HUES48 (cell line): ENCODE results near the gene SLC2A9.

ENCODE experiments used
- H3K27ac ChIP-seq: one replicate; pipeline ENCODE4 v1.7.0; 2013; ENCODE audit warnings: low read depth, low read length, inconsistent platforms
- H3K27me3 ChIP-seq: 2 replicates; pipeline ENCODE4 v1.6.1; 2013; ENCODE audit warnings: mild to moderate bottlenecking, low read length; ENCODE audit not compliant: control insufficient read depth, insufficient read depth
- H3K36me3 ChIP-seq: 2 replicates; pipeline ENCODE4 v1.6.1; 2013; ENCODE audit warnings: low read length; ENCODE audit not compliant: control insufficient read depth, insufficient read depth
- H3K4me1 ChIP-seq: 2 replicates; pipeline ENCODE4 v1.6.1; 2013; ENCODE audit warnings: mild to moderate bottlenecking, low read length; ENCODE audit not compliant: control insufficient read depth, insufficient read depth
- H3K4me3 ChIP-seq: 2 replicates; pipeline ENCODE4 v1.5.1; 2013; ENCODE audit warnings: mild to moderate bottlenecking, low read depth, low read length
- H3K9ac ChIP-seq: 2 replicates; pipeline ENCODE4 v1.6.1; 2013; ENCODE audit warnings: mild to moderate bottlenecking, low read depth, low read length, moderate library complexity
- H3K9me3 ChIP-seq: 2 replicates; pipeline ENCODE4 v1.6.1; 2013; ENCODE audit warnings: low read length; ENCODE audit not compliant: control insufficient read depth, insufficient read depth

SLC2A9 gene

DNA sequence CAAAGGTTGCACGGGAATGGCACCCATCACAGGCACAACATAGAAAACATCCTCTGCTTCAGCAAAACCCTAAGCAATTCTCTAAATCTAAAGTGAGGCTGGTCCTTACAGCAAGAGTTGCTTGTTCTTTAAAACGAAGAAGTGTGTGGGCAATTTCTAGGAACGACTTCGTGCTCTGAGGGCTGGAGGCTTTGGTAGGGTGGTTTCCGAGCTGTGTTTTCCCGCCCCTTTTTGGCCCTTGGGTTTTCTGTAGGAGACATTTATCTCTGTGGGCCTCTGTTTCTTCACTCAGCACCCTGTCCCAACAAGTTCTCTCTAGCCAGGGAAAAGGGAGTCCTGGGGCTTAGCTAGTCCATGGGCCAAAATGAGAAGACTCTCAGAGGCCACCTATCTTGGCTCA, 84.2 kb downstream of the SLC2A9 start:
- peaks cover 15% of the 10 kb centered on the region for H3K4me1 ChIP-seq
- peaks cover 3% of the 10 kb centered on the region; the same call in 1 of the 2 replicates for H3K27me3 ChIP-seq
- H3K4me3 ChIP-seq, result no peak overlapping the region
- no peaks in the 10 kb centered on the region for H3K36me3 ChIP-seq
- no peaks in the 10 kb centered on the region for H3K9me3 ChIP-seq
- H3K9ac ChIP-seq, result no peak overlapping the region
- H3K27ac ChIP-seq, result no peak overlapping the region

DNA sequence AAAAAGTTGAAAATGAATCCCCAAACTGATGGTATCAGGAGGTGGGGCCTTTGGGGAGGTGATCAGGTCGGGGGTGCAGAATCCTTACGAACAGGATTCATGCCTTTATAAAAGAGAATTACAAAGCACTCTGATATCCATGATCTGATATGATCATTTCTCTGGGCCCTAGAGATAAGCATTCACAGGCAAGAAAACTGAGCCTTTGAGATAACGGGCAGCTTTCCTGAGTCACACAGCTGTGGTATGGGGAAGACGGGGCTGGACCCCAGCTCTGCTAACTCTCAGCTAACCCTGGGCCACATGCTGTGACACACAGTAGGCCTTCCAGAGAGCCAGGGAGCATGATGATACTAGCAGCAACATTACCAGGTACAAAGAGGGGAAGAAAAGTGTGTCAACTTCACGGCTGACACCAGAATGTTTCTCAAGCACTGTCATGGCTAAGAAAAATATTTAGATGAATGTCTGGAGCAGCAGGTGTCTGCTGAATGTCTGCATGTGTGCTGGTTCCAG, 85.1 kb downstream of the SLC2A9 start:
- peaks cover 15% of the 10 kb centered on the region for H3K4me1 ChIP-seq
- H3K4me3 ChIP-seq, result no peak overlapping the region
- H3K36me3 ChIP-seq, result no peaks in the 10 kb centered on the region
- H3K27me3 ChIP-seq, result peaks cover 3% of the 10 kb centered on the region; the same call in 1 of the 2 replicates
- no peaks in the 10 kb centered on the region for H3K9me3 ChIP-seq
- H3K27ac ChIP-seq, result no peak overlapping the region
- no peak overlapping the region for H3K9ac ChIP-seq

DNA sequence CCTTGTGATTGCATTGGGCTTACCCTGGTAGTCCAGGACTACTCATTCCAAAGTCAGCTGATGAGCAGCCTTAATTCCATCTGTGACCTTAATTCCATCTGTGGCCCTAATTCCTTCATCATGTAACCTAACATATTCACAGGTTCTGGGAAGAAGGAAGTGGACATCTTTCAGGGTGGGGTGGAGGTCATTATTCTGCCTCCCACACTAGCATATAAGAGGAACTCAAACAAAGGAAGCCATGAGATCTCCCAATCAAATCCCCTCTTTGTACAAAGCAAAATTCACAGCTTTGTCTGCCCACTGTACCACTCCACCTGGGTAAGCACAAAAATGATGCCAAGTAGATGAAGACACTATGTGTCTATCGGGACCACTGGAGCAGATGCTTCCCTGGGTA, 87.3 kb downstream of the SLC2A9 start:
- no peak overlapping the region for H3K27ac ChIP-seq
- no peaks in the 10 kb centered on the region for H3K9me3 ChIP-seq
- peaks cover 6% of the 10 kb centered on the region for H3K4me1 ChIP-seq
- H3K9ac ChIP-seq, result no peak overlapping the region
- no peaks in the 10 kb centered on the region for H3K36me3 ChIP-seq
- peaks cover 3% of the 10 kb centered on the region; the same call in 1 of the 2 replicates for H3K27me3 ChIP-seq
- no peak overlapping the region for H3K4me3 ChIP-seq

DNA sequence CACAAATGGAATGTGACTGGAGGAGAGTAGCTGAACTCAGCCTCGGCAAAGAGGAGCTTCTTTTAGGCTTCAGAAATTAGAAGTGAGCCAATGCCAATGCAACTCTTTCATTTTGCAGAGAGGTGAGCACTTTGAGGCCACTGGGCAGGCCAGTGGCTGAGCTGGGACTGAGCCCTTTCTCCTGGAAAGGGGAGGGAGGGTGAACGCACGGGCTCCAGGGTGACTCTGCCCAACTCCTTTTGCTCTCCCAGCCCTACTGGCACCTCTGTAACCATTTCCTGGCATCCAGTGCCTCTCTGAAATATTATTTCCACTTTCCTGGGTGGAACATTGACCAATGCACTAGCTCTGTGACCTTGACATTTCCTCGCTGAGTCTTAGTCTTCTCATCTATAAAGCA, 88.1 kb downstream of the SLC2A9 start:
- H3K4me1 ChIP-seq, result no peaks in the 10 kb centered on the region
- no peak overlapping the region for H3K27ac ChIP-seq
- peaks cover 3% of the 10 kb centered on the region; the same call in 1 of the 2 replicates for H3K27me3 ChIP-seq
- no peaks in the 10 kb centered on the region for H3K9me3 ChIP-seq
- no peaks in the 10 kb centered on the region for H3K36me3 ChIP-seq
- H3K4me3 ChIP-seq, result no peak overlapping the region
- no peak overlapping the region for H3K9ac ChIP-seq

DNA sequence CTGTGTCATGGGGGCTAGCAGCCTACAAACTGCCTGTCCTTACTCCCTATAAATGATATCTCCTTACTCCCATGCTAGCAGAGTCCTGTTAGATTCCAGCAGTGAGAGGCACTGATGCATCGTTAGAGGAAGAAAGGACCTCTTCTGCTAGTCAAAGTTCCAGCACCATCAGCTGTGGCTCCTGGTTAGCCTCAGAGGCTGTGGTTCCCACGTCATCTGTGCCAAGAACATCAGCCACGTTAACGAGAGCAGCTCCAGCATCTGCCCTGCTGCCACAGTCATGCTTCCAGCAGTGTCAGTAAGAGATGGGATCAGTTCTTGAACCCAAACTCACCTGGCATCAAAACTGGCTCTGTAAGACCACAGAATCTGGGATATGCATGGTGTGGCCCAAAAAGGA, 88.5 kb downstream of the SLC2A9 start:
- H3K27ac ChIP-seq, result no peak overlapping the region
- H3K4me3 ChIP-seq, result no peak overlapping the region
- no peaks in the 10 kb centered on the region for H3K4me1 ChIP-seq
- H3K36me3 ChIP-seq, result no peaks in the 10 kb centered on the region
- H3K9ac ChIP-seq, result no peak overlapping the region
- H3K27me3 ChIP-seq, result peaks cover 3% of the 10 kb centered on the region; the same call in 1 of the 2 replicates
- H3K9me3 ChIP-seq, result no peaks in the 10 kb centered on the region

DNA sequence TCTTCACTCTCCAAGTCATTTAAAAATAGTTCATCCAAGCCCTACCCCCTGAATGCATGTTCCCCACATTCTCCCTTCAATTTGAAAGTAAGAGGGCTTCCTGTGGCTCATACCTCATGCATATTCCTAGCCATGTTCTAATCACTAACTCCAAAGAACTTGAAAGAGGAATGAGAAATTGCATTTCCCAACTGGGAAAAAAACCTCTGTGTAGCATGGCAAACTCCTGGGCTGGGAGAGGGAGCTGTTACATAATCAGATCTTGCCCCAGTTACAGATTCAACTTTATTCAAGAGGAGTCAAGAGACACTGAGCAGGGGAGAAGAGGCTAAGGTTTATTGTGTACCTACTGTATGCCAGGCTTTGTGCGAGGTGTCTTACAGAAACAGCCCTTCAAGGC, 90.2 kb downstream of the SLC2A9 start:
- Histone ChIP-seq H3K9me3 (no peaks in the 10 kb centered on the region), H3K27ac (no peak overlapping the region), H3K4me1 (no peaks in the 10 kb centered on the region), H3K4me3 (no peak overlapping the region), H3K36me3 (no peaks in the 10 kb centered on the region), H3K27me3 (no peaks in the 10 kb centered on the region), H3K9ac (no peak overlapping the region)

DNA sequence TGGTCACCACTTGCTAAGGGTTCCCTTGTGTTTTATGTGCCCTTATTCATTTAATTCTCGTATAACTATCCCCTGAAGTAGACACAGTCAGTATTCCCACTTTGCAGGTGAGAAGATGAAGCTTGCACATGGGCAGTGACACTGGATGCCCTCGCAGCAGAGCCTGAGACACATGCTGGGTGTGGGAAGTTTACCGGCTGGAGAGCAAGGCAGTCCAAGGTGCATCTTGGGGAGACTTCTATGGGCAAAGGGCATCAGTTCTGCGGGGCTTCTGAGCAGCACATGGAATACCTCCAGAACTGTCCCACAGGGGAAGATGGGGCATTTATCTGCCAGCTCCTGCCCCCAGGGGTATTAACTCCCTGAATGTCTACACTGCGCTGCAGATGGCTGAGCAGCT, 92.2 kb downstream of the SLC2A9 start:
- Histone ChIP-seq H3K9ac (no peak overlapping the region), H3K27ac (no peak overlapping the region), H3K4me1 (no peaks in the 10 kb centered on the region), H3K27me3 (no peaks in the 10 kb centered on the region), H3K4me3 (no peak overlapping the region), H3K36me3 (no peaks in the 10 kb centered on the region), H3K9me3 (no peaks in the 10 kb centered on the region)

DNA sequence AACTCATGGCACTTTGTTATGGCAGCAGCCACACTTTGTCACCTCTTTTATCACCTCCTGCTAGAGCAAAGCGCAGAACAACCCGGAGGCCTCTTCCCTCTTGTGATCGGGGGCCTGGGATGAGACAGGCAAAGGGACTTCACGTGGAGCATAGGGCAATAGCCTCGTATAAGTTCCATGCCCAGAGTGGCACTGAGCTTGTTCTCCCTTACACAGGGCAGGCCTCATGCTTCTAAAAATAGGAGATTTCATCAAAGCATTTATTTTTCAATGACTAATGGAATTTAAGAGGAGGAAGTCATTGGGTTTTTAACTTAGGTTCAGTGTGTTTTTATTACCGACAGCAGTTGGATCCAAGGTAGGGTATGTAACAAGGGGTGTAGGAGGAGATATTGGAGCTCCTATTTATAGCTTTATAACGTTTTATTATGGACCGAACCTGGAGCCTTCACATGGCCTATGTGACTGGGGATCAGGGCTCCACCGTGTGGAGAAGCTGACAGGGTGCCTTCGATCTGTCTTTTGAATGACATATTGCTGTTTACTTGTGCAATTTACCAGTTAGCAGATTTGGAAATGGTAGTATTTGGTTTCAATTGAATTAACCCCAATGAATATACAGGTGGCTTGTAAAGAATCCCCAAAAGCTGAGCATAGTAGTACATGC, 93.8 kb downstream of the SLC2A9 start:
- Histone ChIP-seq H3K36me3 (no peaks in the 10 kb centered on the region), H3K4me3 (no peak overlapping the region), H3K27ac (no peak overlapping the region), H3K9me3 (no peaks in the 10 kb centered on the region), H3K27me3 (no peaks in the 10 kb centered on the region), H3K4me1 (no peaks in the 10 kb centered on the region), H3K9ac (no peak overlapping the region)

DNA sequence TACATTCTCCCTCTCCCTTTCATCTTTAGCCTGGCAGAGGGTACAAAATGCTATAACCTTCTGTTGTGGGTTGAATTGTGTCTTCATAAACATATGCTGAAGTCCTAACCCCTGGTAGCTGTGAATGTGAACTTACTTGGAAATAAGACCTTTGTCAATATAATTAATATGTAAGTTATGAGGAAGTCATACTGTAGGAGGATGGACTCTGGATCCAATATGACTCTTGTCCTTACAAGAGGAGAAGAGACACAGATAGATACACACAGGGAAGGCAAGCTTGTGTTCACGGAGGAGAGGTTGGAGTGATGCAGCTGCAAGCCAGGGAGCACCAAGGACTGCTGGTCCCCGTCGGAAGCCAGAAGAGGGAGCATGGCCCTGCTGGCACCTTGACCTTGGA, 94.7 kb downstream of the SLC2A9 start:
- Histone ChIP-seq H3K4me3 (no peak overlapping the region), H3K9ac (no peak overlapping the region), H3K27ac (no peak overlapping the region), H3K9me3 (no peaks in the 10 kb centered on the region), H3K4me1 (no peaks in the 10 kb centered on the region), H3K36me3 (no peaks in the 10 kb centered on the region), H3K27me3 (no peaks in the 10 kb centered on the region)

DNA sequence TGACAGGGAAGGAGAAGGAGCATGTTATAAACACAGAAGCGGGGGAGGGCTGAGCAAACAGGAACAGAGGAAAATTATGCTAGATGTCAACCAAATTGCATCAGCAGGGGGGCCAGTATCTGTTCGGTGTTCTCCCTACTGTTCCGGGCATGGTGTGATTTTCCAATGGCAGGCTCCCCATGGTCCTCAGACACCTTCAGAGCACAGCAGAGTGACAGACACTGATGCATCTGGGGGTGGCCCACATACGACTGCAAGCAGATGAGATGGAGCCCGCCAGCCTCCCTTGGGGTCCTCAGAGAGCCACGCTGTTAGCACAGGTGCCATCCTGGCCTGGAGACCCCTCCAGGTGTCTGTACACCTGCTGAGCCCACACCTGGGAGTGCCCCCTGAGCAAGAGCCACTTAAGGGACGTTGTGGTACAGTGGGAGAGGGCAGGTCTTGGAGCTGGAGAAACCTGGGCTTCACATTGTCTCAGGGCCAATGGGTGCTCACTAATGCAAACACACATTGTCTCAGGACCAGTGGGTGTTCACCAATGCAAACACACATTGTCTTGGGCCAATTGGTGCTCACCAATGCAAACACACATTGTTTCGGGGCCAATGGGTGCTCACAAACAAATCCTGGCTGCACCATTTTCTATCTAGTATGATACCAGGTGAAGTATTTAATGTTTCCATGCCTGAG, 95.4 kb downstream of the SLC2A9 start:
- Histone ChIP-seq H3K27ac (no peak overlapping the region), H3K36me3 (no peaks in the 10 kb centered on the region), H3K9me3 (no peaks in the 10 kb centered on the region), H3K9ac (no peak overlapping the region), H3K4me1 (peaks cover 4% of the 10 kb centered on the region), H3K4me3 (no peak overlapping the region), H3K27me3 (no peaks in the 10 kb centered on the region)

DNA sequence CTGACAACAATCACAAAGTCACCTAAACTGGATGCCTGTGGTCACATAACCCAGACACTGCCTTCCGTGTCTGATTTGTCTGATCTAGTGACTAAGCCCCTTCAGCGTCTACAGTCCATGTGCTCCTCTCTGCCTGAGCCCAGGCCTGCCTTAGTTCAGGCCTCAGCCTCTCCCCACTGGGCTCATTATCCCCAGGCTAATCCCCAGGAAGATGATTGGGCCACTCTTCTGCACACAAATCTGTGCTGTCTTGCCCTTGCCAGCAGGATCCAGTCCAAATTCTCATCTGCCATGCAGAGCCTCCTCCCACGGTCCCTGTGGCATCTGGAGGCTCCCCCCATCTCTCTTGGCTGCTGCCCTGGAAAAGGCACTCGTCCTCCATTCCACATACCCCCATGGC, 96.5 kb downstream of the SLC2A9 start:
- H3K9me3 ChIP-seq, result no peaks in the 10 kb centered on the region
- peaks cover 7% of the 10 kb centered on the region for H3K4me1 ChIP-seq
- H3K4me3 ChIP-seq, result no peak overlapping the region
- no peak overlapping the region for H3K27ac ChIP-seq
- no peaks in the 10 kb centered on the region for H3K27me3 ChIP-seq
- H3K36me3 ChIP-seq, result no peaks in the 10 kb centered on the region
- no peak overlapping the region for H3K9ac ChIP-seq
